PC-9 (cell line): ENCODE measurements around the gene UNC45B. TPM values are rescaled to one million over a fixed set of nuclear protein-coding genes. Genes with fewer than 3 reads are reported as not detected.

ENCODE experiments used
- BruUV-seq: library from RNA; stranded (reverse); fragments of 400-500 nt; replicated peaks from 2 replicates; lab custom pipeline; 2021; lab: Mats Ljungman, UMichigan
- CTCF ChIA-PET: fragments of 300-600 bp; sonication (Branson Sonifier 250); formaldehyde crosslinking; loops from one replicate; lab custom pipeline; 2022; ENCODE audit warnings: antibody characterized with exemption; lab: Charles Lee
- POLR2A ChIA-PET: fragments of 300-600 bp; sonication (Branson Sonifier 250); formaldehyde crosslinking; loops from one replicate; lab custom pipeline; 2022; ENCODE audit warnings: antibody characterized with exemption; ENCODE audit not compliant: unreplicated experiment; lab: Charles Lee
- DNase-seq, 2 experiments: peaks; one replicate each; pipeline versions ENCODE4 v3.0.0 to v3.0.0-alpha.2; 2015 to 2022; ENCODE audit warnings: mixed read lengths in 1 of 2
- H2AFZ ChIP-seq: fragments of 200-600 bp; sonication (generic); 2 replicates; pipeline ENCODE4 v1.8.1; 2017; ENCODE audit warnings: antibody characterized with exemption
- H3F3A ChIP-seq: fragments of 200-600 bp; sonication (generic); 2 replicates; pipeline ENCODE4 v1.8.1; 2017; ENCODE audit warnings: antibody characterized with exemption, mild to moderate bottlenecking, low read depth; ENCODE audit not compliant: insufficient read depth
- H3K27ac ChIP-seq: fragments of 200-600 bp; sonication (generic); 2 replicates; pipeline ENCODE4 v1.6.1; 2016; ENCODE audit warnings: mixed run types
- H3K27me3 ChIP-seq: fragments of 200-600 bp; sonication (generic); 2 replicates; pipeline ENCODE4 v1.6.1; 2016; ENCODE audit warnings: low read depth, mixed run types; ENCODE audit not compliant: insufficient read depth
- H3K36me3 ChIP-seq: fragments of 200-600 bp; sonication (generic); 2 replicates; pipeline ENCODE4 v1.6.1; 2016; ENCODE audit warnings: low read depth, mixed run types
- H3K4me1 ChIP-seq: fragments of 200-600 bp; sonication (generic); replicated peaks from 2 replicates; pipeline ENCODE4 v1.6.1; 2016; ENCODE audit warnings: mixed run types; ENCODE audit not compliant: insufficient read depth
- H3K4me2 ChIP-seq: fragments of 200-600 bp; sonication (generic); 2 replicates; pipeline ENCODE4 v1.6.1; 2017; ENCODE audit warnings: mixed run types
- H3K4me3 ChIP-seq: fragments of 200-600 bp; sonication (generic); 2 replicates; pipeline ENCODE4 v1.6.1; 2016; ENCODE audit warnings: mixed run types
- H3K79me2 ChIP-seq: fragments of 200-600 bp; sonication (generic); 2 replicates; pipeline ENCODE4 v1.6.1; 2017; ENCODE audit warnings: low read depth, mixed run types
- H3K9me2 ChIP-seq: fragments of 200-600 bp; sonication (generic); 2 replicates; pipeline ENCODE4 v1.8.1; 2017; ENCODE audit warnings: mild to moderate bottlenecking; ENCODE audit not compliant: insufficient read depth
- H3K9me3 ChIP-seq: fragments of 200-600 bp; sonication (generic); 2 replicates; pipeline ENCODE4 v1.8.1; 2016; ENCODE audit warnings: low read depth; ENCODE audit not compliant: insufficient read depth
- H4K20me1 ChIP-seq: fragments of 200-600 bp; sonication (generic); 2 replicates; pipeline ENCODE4 v1.8.1; 2017; ENCODE audit not compliant: insufficient read depth
- CTCF ChIP-seq: fragments of 200-600 bp; sonication (generic); conservative IDR thresholded peaks from 2 replicates; pipeline ENCODE4 v1.6.1; 2017; ENCODE audit warnings: mixed run types, antibody characterized with exemption, mild to moderate bottlenecking, moderate library complexity
- EZH2 ChIP-seq: fragments of 200-600 bp; sonication (generic); IDR thresholded peaks from 2 replicates; pipeline ENCODE4 v1.8.0; 2017; ENCODE audit warnings: antibody characterized with exemption, low read depth
- intact Hi-C: fragments of 100-400 bp; cut with micrococcal nuclease; formaldehyde crosslinking; loops from one replicate; pipeline ENCODE4 v1.10.0; 2022; ENCODE audit not compliant: unreplicated experiment
- total RNA-seq: library from RNA; stranded (reverse); gene quantifications from 2 replicates; pipeline ENCODE4 v1.2.3, GENCODE V29; 2021

UNC45B gene
- total RNA-seq, 1 experiment from 2014 or later: not detected

DNA sequence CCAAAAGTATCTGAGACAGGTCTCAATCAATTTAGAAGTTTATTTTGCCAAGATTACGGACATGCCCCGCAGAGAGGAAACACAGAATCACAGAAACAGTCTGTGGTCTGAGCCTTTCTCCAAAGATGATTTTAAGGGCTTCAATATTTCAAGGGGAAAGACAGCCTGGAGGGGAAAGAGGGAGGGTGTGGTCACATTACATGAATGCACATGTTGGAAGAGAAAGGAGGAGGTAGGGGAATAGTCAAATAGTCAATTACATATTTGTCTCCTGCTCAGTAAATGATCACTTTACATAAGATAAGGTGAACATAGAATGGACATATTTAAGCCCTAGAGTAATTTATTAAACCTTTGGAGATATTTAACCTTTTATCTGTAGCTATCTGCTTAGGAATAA is 12.3 kb downstream of the UNC45B start:
- POLR2A ChIA-PET: no interaction called here
- Histone ChIP-seq H4K20me1 (no peaks in the 10 kb centered on the region), H2AFZ (no peak overlapping the region), H3K9me3 (no peaks in the 10 kb centered on the region), H3F3A (no peaks in the 10 kb centered on the region), H3K36me3 (no peaks in the 10 kb centered on the region), H3K4me2 (no peak overlapping the region), H3K4me1 (no peaks in the 10 kb centered on the region), H3K27ac (no peak overlapping the region), H3K9me2 (no peaks in the 10 kb centered on the region), H3K79me2 (no peaks in the 10 kb centered on the region), H3K27me3 (peaks cover 58% of the 10 kb centered on the region), H3K4me3 (no peak overlapping the region)
- DNase-seq: no peak
- no peak for TF ChIP-seq CTCF
- TF ChIP-seq EZH2: no peak
- BruUV-seq: no TSS peak
- CTCF ChIA-PET: no interaction called here
- intact Hi-C loops: no loop called here

DNA sequence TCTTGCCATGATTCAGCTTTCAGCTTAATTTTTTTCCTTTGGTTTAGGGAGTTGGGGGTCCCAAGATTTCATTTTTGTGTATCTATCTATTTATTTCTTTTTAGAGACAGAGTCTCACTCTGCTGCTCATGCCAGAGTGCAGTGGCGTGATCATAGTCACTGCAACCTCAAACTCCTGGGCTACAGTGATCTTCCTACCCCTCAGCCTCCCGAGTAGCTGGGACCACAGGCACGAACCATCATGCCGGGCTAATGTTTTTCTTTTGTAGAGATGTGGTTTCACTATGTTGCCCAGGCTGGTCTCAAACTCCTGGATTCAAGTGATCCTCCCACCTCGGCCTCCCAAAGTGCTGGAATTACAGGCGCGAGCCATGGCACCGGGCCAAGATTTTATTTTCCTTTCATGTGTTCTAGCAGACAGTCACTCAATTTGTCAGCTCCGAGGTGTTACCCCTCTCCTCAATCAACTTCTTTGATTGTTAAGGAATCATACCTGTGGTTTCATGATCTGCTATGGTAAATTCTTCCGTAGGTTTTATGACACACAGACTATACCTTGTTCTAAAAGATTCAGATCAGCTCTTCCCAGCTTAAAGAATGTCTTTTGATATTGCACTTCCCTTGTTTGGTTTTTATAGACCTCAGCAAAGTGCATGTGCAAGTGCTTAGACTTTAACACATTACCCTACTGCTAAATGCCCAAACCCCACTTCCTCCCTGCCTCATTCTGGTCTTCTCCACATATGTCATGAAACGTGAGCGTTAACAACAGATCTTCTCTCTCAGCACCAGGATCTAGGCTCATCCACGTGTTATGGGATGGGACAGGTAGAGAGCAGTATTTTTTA is 13.0 kb downstream of the UNC45B start:
- Histone ChIP-seq H3K4me2 (no peak overlapping the region), H3K9me3 (no peaks in the 10 kb centered on the region), H3K27me3 (peaks cover 58% of the 10 kb centered on the region), H3K4me1 (no peaks in the 10 kb centered on the region), H3K4me3 (no peak overlapping the region), H3K36me3 (no peaks in the 10 kb centered on the region), H3K79me2 (no peaks in the 10 kb centered on the region), H2AFZ (no peak overlapping the region), H3K27ac (no peak overlapping the region), H4K20me1 (no peaks in the 10 kb centered on the region), H3K9me2 (no peaks in the 10 kb centered on the region), H3F3A (no peaks in the 10 kb centered on the region)
- BruUV-seq: no TSS peak
- no peak for TF ChIP-seq EZH2
- TF ChIP-seq CTCF: no peak
- POLR2A ChIA-PET: no interaction called here
- intact Hi-C loops: no loop called here
- no peak for DNase-seq
- CTCF ChIA-PET: no interaction called here

- Histone ChIP-seq H3K4me3 (no peak overlapping the region), H3K4me2 (no peak overlapping the region), H3K9me3 (no peaks in the 10 kb centered on the region), H3K27me3 (peaks cover 58% of the 10 kb centered on the region), H3F3A (no peaks in the 10 kb centered on the region), H3K9me2 (no peaks in the 10 kb centered on the region), H3K4me1 (no peaks in the 10 kb centered on the region), H3K27ac (no peak overlapping the region), H3K36me3 (no peaks in the 10 kb centered on the region), H3K79me2 (no peaks in the 10 kb centered on the region), H4K20me1 (no peaks in the 10 kb centered on the region), H2AFZ (no peak overlapping the region)
- ChIA-PET POLR2A (no interaction called here), CTCF (no interaction called here)
- no TSS peak for BruUV-seq
- no peak for DNase-seq
- no peak for TF ChIP-seq CTCF
- TF ChIP-seq EZH2: no peak
- intact Hi-C loops: no loop called here
These were observed 13.7 kb downstream of the UNC45B start for GRCh38 chr17:35161281-35161761.
